Hindlimb muscle (tissue), 1 donor: ENCODE measurements around the gene BRMS1. TPM values are rescaled to one million over a fixed set of nuclear protein-coding genes. Genes with fewer than 3 reads are reported as not detected.
"Not testable (repeated sequence)": the region's sequence is repeated elsewhere in the genome, so short reads cannot be mapped to it uniquely, and the experiment has no call there.

Experiments
- DNase-seq: peaks from one replicate; pipeline ENCODE4 v3.0.0-alpha.2; 2013
- polyA plus RNA-seq: library from polyadenylated mRNA; unstranded; fragments of 120-200 nt; gene quantifications from one replicate; pipeline ENCODE4 v1.2.1, GENCODE V29; 2013; ENCODE audit not compliant: insufficient read length

The BRMS1 gene
- polyA plus RNA-seq, 1 donor, result 21.8 TPM

DNA sequence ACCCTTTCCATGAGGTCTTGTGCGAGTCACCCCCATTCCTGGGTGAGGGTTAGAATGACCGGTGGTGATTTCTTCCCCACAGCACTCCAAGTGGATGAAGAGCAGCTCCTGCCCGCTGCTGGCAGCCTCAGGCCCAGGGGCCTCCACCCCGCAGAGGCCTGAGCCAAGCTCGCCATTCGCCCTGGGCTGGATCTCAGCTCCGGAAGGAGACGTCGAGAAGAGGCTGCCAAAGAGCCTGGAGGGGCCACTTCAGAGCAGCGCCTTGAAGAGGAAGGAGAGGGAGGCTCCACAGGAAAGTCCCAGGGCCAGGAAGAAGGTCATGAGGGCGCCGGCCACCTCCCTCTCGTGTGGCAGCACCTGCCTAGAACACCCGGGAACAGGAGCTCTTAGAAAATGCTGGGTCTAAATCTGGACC lies 18.3 kb upstream of the BRMS1 start:
- DNase-seq, result no peak

DNA sequence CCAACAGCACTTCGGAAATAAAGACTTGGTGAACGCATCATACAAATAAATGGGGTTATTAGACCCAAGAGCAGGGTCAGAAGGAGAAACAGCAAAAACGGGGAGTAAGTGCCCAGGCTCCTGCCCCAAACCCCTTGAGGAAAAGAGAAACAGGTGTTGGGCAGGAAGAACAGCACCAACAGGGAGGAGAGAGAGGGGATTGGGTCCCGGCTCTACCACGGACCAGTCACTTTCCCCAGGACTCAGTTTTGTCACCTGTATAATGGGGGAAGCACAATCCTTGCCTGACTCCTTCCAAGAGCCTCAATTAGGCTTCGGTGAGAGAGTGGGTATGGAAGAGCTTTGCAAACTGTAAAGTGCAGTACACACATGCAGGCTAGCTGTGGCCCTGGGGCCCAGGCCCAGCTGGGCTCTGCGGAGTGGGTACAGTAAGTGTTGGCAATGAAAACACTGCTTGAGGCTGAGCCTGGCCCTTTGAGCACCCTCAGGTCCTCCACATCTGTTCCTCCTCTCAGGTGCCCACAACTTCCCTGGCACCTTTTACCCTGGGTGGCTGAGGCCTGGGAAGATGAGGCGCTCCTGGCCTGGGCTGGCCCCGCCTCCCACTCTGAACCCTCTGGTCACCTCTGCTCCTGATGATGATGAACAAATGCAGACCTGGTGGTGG lies 17.7 kb upstream of the BRMS1 start:
- DNase-seq, result no peak

GRCh38 chr11:66361502-66361941 lies 16.6 kb upstream of the BRMS1 start:
- DNase-seq, result no peak

GRCh38 chr11:66360406-66361073 lies 15.6 kb upstream of the BRMS1 start:
- no peak for DNase-seq

DNA sequence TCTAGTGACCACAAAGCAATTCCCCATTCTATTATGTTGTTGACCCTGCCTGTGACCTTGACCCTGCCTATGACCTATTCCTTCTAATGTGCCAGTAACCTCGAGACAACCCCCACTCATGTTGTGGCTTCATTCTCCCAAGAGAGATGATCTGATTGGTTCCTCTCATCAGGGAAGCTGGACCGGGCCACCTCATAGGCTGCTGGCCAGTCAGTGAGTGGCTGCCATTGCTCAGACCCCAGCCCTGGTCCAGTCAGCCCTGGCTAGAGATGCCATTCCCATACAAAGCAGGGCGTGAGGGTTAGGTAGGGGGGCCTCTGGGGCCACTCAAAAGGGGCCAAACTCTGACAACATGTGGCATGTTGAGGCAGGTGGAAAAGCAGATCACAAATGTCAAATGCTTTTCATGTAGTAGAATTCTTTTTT lies 14.8 kb upstream of the BRMS1 start:
- no peak for DNase-seq

- DNase-seq, result not testable (repeated sequence)
These were observed 5.8 kb upstream of the BRMS1 start for GRCh38 chr11:66350560-66351235.

DNA sequence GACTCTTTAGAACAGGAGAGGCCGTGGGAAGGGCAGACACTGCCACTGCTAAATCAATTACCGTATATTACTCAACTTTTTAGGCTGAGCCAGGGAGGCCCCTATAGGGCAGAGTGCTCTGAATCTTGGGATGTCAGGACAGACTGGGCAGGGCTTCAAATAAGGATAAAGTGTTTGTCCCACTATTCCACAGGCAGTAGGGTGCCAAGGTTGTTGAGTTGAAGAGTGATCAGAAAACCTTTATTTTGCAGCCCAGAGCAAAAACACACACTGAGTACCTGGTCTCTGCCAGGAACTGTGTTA lies 4.1 kb upstream of the BRMS1 start:
- DNase-seq, result no peak

- peak; percentile 91 for DNase-seq
These were observed 2.7 kb upstream of the BRMS1 start, which contains the start of gene B4GAT1 for GRCh38 chr11:66347425-66348276. B4GAT1 (minus strand) TSS chr11:66347629; CDS start chr11:66347545, 84 bp downstream.

- no peak for DNase-seq
These were observed 1.8 kb upstream of the BRMS1 start for GRCh38 chr11:66346476-66347424.

GRCh38 chr11:66345316-66345649 lies 379 bp upstream of the BRMS1 start:
- DNase-seq, result no peak

DNA sequence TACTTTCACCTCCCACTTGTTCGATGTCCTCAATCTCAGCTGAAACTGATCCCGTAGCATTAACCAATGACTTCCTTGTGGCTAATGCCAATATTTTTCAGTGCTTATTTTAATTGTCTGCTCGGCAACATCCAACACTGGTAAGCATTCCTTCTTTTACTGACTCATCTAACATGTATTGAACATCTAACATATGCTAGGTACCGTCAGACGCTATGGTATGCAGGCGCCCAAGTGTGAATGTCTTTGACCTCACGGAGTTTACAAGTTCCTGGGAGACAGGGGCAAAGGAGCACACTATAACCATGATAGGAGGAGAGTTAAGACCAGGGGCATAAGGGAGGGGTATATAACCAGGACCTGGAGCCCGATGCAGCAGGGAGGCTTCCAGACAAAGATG lies 1.7 kb downstream of the BRMS1 start:
- no peak for DNase-seq

GRCh38 chr11:66341502-66342126 lies 3.3 kb downstream of the BRMS1 start:
- no peak for DNase-seq

DNA sequence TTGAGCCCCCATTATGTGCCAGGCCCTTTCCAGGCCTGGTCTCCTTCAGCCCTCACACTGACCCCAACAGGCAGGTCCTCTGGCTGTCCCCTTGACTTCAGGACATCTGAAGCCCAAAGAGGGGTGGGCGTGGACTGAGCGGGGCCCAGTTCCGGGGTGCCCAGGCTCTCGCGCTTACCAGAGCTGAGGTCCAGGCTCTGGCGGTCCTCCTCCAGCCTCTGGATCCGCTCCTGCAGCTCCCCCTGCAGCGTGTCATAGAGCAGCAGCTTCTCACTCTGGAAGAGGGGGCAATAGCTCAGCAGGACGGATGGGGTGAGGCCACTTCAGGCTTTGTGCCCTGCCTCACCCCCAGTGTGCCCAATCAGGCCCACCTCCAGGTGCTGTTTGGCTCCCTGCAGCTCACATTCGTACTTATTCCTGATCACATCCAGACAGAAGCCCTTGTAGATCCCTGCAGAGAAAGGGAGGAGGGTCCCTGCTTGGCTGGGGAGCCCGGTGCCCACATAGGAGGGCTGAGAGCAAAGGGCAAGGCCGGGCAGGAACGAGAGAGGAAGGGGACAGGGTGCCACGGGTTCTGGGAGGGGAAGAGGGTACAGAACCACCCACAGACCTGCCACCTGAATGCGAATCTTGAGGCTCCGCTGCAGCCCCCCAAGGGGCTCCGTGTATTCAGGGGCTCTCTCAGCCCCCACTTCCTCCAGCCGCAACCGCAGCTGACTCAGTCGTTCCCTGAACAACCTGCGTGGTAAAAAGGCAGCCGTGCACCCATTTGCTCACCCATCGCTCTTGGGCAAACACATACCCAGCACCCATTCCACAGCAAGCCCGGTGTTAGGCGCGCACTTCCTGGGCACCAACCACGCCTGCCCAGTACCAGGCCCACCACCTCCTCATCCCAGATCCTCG lies 4.1 kb downstream of the BRMS1 start:
- DNase-seq, result no peak

- no peak for DNase-seq
These were observed 5.0 kb downstream of the BRMS1 start for GRCh38 chr11:66339686-66340483.

GRCh38 chr11:66339162-66339675 lies 5.7 kb downstream of the BRMS1 start:
- no peak for DNase-seq

- DNase-seq, result no peak
These were observed 6.4 kb downstream of the BRMS1 start for GRCh38 chr11:66338276-66339161.

- no peak for DNase-seq
These were observed 7.6 kb downstream of the BRMS1 start for GRCh38 chr11:66337103-66337899.
